GM23338 (cell line): Measurements from ENCODE around the gene SMOC2. TPM values are rescaled to one million over a fixed set of nuclear protein-coding genes. Genes with fewer than 3 reads are reported as not detected.

Experiments
- ATAC-seq: fragments of 200-7000 bp; cut with Tn5 transposase; 3 replicates; pipeline ENCODE4 v1.9.1; 2020
- DNase-seq: peaks from one replicate; pipeline ENCODE4 v3.0.0-alpha.2; 2015; ENCODE audit warnings: low spot score
- H2AFZ ChIP-seq: fragments of 200-600 bp; sonication (generic); 2 replicates; pipeline ENCODE4 v1.8.0; 2016; ENCODE audit warnings: antibody characterized with exemption, mild to moderate bottlenecking, moderate library complexity
- H3F3A ChIP-seq: fragments of 200-600 bp; sonication (generic); replicated peaks from 2 replicates; pipeline ENCODE4 v1.8.0; 2017; ENCODE audit warnings: antibody characterized with exemption, mixed run types, low read depth
- H3K27ac ChIP-seq: fragments of 200-600 bp; sonication (generic); 2 replicates; pipeline ENCODE4 v1.6.1; 2016; ENCODE audit warnings: low read depth
- H3K27me3 ChIP-seq: fragments of 200-600 bp; sonication (generic); 2 replicates; pipeline ENCODE4 v1.8.0; 2016; ENCODE audit warnings: mild to moderate bottlenecking, mixed run types, moderate library complexity; ENCODE audit not compliant: insufficient read depth
- H3K36me3 ChIP-seq: fragments of 200-600 bp; sonication (generic); 2 replicates; pipeline ENCODE4 v1.8.0; 2016; ENCODE audit warnings: mild to moderate bottlenecking; ENCODE audit not compliant: insufficient read depth
- H3K4me1 ChIP-seq: fragments of 200-600 bp; sonication (generic); 2 replicates; pipeline ENCODE4 v1.8.0; 2016; ENCODE audit warnings: mild to moderate bottlenecking, moderate library complexity; ENCODE audit not compliant: insufficient read depth
- H3K4me2 ChIP-seq: fragments of 200-600 bp; sonication (generic); 2 replicates; pipeline ENCODE4 v1.7.1; 2017; ENCODE audit warnings: mixed run types
- H3K4me3 ChIP-seq: fragments of 200-600 bp; sonication (generic); 2 replicates; pipeline ENCODE4 v1.6.1; 2016; ENCODE audit warnings: mixed run types
- H3K79me2 ChIP-seq: fragments of 200-600 bp; sonication (generic); replicated peaks from 2 replicates; pipeline ENCODE4 v1.8.0; 2017; ENCODE audit warnings: mild to moderate bottlenecking; ENCODE audit not compliant: insufficient read depth
- H3K9me2 ChIP-seq: fragments of 200-600 bp; sonication (generic); 2 replicates; pipeline ENCODE4 v1.8.0; 2017; ENCODE audit not compliant: insufficient read depth
- H4K20me1 ChIP-seq: fragments of 200-600 bp; sonication (generic); replicated peaks from 2 replicates; pipeline ENCODE4 v1.8.0; 2017; ENCODE audit warnings: mild to moderate bottlenecking; ENCODE audit not compliant: insufficient read depth
- H3K27ac Mint-ChIP-seq: 2 replicates; pipeline ENCODE4 v1.8.0; 2020; ENCODE audit warnings: inconsistent platforms, mild to moderate bottlenecking, moderate library complexity, mixed read lengths
- H3K27me3 Mint-ChIP-seq: 3 replicates; pipeline ENCODE4 v1.8.0; 2022; ENCODE audit warnings: low read depth, mild to moderate bottlenecking, moderate library complexity, mixed read lengths, inconsistent platforms; ENCODE audit not compliant: insufficient read depth, poor library complexity
- H3K36me3 Mint-ChIP-seq: 3 replicates; pipeline ENCODE4 v1.8.0; 2021; ENCODE audit warnings: low read depth, mild to moderate bottlenecking, inconsistent platforms, moderate library complexity, mixed read lengths
- H3K4me1 Mint-ChIP-seq: 3 replicates; pipeline ENCODE4 v1.8.0; 2020; ENCODE audit warnings: mild to moderate bottlenecking, inconsistent platforms, mixed read lengths
- H3K4me3 Mint-ChIP-seq: 3 replicates; pipeline ENCODE4 v1.8.0; 2021; ENCODE audit warnings: moderate library complexity, mild to moderate bottlenecking, inconsistent platforms, mixed read lengths
- H3K9me3 Mint-ChIP-seq: 3 replicates; pipeline ENCODE4 v1.8.0; 2020; ENCODE audit warnings: moderate library complexity, mild to moderate bottlenecking, inconsistent platforms, mixed read lengths
- CREB1 ChIP-seq: fragments of 250-450 bp; sonication (Bioruptor Pico); IDR thresholded peaks from 2 replicates; pipeline ENCODE4 v1.5.0; 2020; ENCODE audit warnings: low read depth, mild to moderate bottlenecking, moderate library complexity
- ETS1 ChIP-seq: IDR thresholded peaks from 2 replicates; pipeline ENCODE4 v1.6.1; 2016; ENCODE audit warnings: antibody characterized with exemption
- EZH2 ChIP-seq: fragments of 200-600 bp; sonication (generic); IDR thresholded peaks from one replicate; pipeline ENCODE4 v1.8.0; 2017; ENCODE audit warnings: antibody characterized with exemption, mild to moderate bottlenecking, low read depth; ENCODE audit not compliant: unreplicated experiment
- EZH2phosphoT487 ChIP-seq: fragments of 200-600 bp; sonication (generic); IDR thresholded peaks from one replicate; pipeline ENCODE4 v1.8.1; 2018; ENCODE audit warnings: antibody characterized with exemption; ENCODE audit not compliant: unreplicated experiment
- JUNB ChIP-seq: IDR thresholded peaks from one replicate; pipeline ENCODE4 v1.6.1; 2016; ENCODE audit warnings: antibody characterized with exemption; ENCODE audit not compliant: unreplicated experiment
- NANOG ChIP-seq: IDR thresholded peaks from 2 replicates; pipeline ENCODE4 v1.6.1; 2016; ENCODE audit warnings: antibody characterized with exemption, borderline replicate concordance
- POLR2AphosphoS5 ChIP-seq: IDR thresholded peaks from 2 replicates; pipeline ENCODE4 v1.6.1; 2016; ENCODE audit warnings: antibody characterized with exemption, low read depth
- REST ChIP-seq: IDR thresholded peaks from one replicate; pipeline ENCODE4 v1.6.1; 2018; ENCODE audit warnings: antibody characterized with exemption; ENCODE audit not compliant: unreplicated experiment
- STAT1 ChIP-seq: IDR thresholded peaks from one replicate; pipeline ENCODE4 v1.6.1; 2016; ENCODE audit warnings: antibody characterized with exemption; ENCODE audit not compliant: unreplicated experiment
- ZNF114 ChIP-seq: fragments of 250-450 bp; sonication (Bioruptor Pico); IDR thresholded peaks from 2 replicates; pipeline ENCODE4 v1.5.0; 2020; ENCODE audit warnings: mild to moderate bottlenecking, moderate library complexity
- ZNF331 ChIP-seq: fragments of 250-450 bp; sonication (Bioruptor Pico); IDR thresholded peaks from 2 replicates; pipeline ENCODE4 v1.5.0; 2020; ENCODE audit warnings: low read depth, mild to moderate bottlenecking, moderate library complexity
- polyA plus RNA-seq: library from polyadenylated mRNA; unstranded; fragments of >200 nt; fragmentation: Nextera tagmentation; extraction: Ambion mirVana; gene quantifications from 2 replicates; pipeline ENCODE4 v1.2.1, GENCODE V29; 2016
- total RNA-seq: library from RNA; depleted of rRNA; stranded (reverse); fragments of >200 nt; shearing (Covaris generic); gene quantifications from 2 replicates; pipeline ENCODE4 v1.2.3, GENCODE V29; 2014
- TF ChIP-seq, protein P1 (sequence below), 2 experiments: fragments of 200-600 bp in 1 of 2; sonication (generic) in 1 of 2; conservative IDR thresholded peaks; 2 replicates each; pipeline versions ENCODE4 v1.5.1 to v1.6.1; 2016 to 2017; ENCODE audit warnings: antibody characterized with exemption in 2 of 2, low read depth in 2 of 2, mild to moderate bottlenecking in 2 of 2, moderate library complexity in 1 of 2

Gene SMOC2
- total and polyA plus RNA-seq, 2 experiments from 2014 or later, result 4.3 to 6.5 TPM

DNA sequence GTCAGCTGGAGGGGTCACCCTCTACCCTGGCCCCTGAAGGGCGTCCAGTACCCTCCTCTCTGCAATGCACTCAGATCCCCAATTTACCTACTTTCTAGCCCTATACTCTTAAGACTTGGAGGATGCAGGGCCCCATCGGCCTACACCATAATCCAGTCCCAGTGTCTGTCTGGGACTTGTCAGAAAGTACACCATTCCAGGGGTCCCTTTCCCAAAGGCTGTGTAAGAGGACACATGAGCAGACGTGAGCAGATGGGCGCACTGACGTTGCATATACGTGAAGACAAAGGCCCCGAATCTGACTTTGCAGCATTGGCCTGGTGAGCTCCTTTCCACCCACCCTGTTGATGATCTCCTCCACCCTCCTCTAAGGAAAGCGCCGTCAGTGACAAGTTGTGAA, 20.9 kb upstream of the SMOC2 start (continued):
- no peak for TF ChIP-seq NANOG
- no peak for TF ChIP-seq EZH2
- TF ChIP-seq POLR2AphosphoS5, result no peak
- TF ChIP-seq ETS1, result no peak
- TF ChIP-seq CREB1 (CRISPR knock-in tag), result no peak

DNA sequence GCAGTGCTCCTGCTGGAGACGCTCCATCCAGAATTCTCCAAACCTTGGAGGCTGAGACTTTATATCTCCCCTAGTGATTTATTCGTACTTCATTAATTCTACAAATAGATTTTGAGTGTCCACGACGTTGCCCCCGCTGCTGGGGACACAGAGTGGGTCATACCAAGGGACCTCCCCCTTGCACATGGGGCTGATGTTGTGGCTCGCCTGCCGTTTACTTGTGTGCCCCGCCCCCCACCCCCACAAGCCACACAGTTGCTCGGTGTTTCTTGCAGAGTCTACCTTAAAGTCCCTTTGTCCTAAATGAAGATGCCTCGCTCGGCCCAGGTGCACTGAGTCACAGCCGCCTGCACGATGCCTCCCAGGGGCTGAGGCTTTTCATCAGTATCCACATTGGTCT, 20.3 kb upstream of the SMOC2 start:
- H3K4me2 ChIP-seq, result no peak overlapping the region
- H4K20me1 ChIP-seq, result no peaks in the 10 kb centered on the region
- no peak overlapping the region for H2AFZ ChIP-seq
- Mint-ChIP-seq H3K9me3 (no peaks in the 10 kb centered on the region), H3K27ac (no peak overlapping the region), H3K27me3 (no peaks in the 10 kb centered on the region), H3K4me1 (peaks cover 25% of the 10 kb centered on the region), H3K4me3 (no peak overlapping the region), H3K36me3 (no peaks in the 10 kb centered on the region)
- H3K27ac ChIP-seq, result no peak overlapping the region
- H3K79me2 ChIP-seq, result no peaks in the 10 kb centered on the region
- no peaks in the 10 kb centered on the region for H3K36me3 ChIP-seq
- ATAC-seq, result no peak
- H3K9me2 ChIP-seq, result no peaks in the 10 kb centered on the region
- peaks cover 7% of the 10 kb centered on the region; the same call in 1 of the 2 replicates for H3K4me1 ChIP-seq
- no peak overlapping the region for H3K4me3 ChIP-seq
- H3K27me3 ChIP-seq, result no peaks in the 10 kb centered on the region
- DNase-seq, result no peak
- no peaks in the 10 kb centered on the region for H3F3A ChIP-seq
- TF ChIP-seq EZH2, result no peak
- no peak for TF ChIP-seq JUNB
- no peak for TF ChIP-seq CREB1 (CRISPR knock-in tag)
- TF ChIP-seq POLR2AphosphoS5, result no peak
- TF ChIP-seq REST, result no peak
- TF ChIP-seq, protein P1, sequence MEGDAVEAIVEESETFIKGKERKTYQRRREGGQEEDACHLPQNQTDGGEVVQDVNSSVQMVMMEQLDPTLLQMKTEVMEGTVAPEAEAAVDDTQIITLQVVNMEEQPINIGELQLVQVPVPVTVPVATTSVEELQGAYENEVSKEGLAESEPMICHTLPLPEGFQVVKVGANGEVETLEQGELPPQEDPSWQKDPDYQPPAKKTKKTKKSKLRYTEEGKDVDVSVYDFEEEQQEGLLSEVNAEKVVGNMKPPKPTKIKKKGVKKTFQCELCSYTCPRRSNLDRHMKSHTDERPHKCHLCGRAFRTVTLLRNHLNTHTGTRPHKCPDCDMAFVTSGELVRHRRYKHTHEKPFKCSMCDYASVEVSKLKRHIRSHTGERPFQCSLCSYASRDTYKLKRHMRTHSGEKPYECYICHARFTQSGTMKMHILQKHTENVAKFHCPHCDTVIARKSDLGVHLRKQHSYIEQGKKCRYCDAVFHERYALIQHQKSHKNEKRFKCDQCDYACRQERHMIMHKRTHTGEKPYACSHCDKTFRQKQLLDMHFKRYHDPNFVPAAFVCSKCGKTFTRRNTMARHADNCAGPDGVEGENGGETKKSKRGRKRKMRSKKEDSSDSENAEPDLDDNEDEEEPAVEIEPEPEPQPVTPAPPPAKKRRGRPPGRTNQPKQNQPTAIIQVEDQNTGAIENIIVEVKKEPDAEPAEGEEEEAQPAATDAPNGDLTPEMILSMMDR (conservative IDR thresholded peaks at IDR 0.05; ENCODE audit: low read depth in 2 of 2), result no peak
- TF ChIP-seq ZNF331, result no peak
- TF ChIP-seq ZNF114 (CRISPR knock-in tag), result no peak
- no peak for TF ChIP-seq NANOG
- TF ChIP-seq STAT1, result no peak
- no peak for TF ChIP-seq ETS1
- TF ChIP-seq EZH2phosphoT487, result no peak
